HepG2 (cell line): ENCODE measurements around the gene RNF11. TPM values are rescaled to one million over a fixed set of nuclear protein-coding genes. Genes with fewer than 3 reads are reported as not detected.

Source experiments
- ATAC-seq: fragments of 200-7000 bp; cut with Tn5 transposase; 3 replicates; pipeline ENCODE4 v1.9.1; 2020; ENCODE audit warnings: mild to moderate bottlenecking, moderate library complexity
- BruUV-seq: library from RNA; stranded (reverse); fragments of 400-500 nt; replicated peaks from 2 replicates; lab custom pipeline; 2021; lab: Mats Ljungman, UMichigan
- CTCF ChIA-PET: fragments of 300-600 bp; formaldehyde crosslinking; extraction: SDS; loops from one replicate; lab custom pipeline; 2021; ENCODE audit warnings: low total read pairs, inconsistent platforms, low intra/inter-chr PET ratio; lab: Yijun Ruan, JAX
- POLR2A ChIA-PET: fragments of 350-600 bp; sonication (Branson Sonifier 250); formaldehyde crosslinking; loops from one replicate; lab custom pipeline; 2020; ENCODE audit warnings: antibody characterized with exemption, inconsistent platforms; lab: Yijun Ruan, JAX
- DNase-seq: peaks from one replicate; pipeline ENCODE4 v3.0.0-alpha.2; 2015; ENCODE audit warnings: low spot score
- FAIRE-seq: peaks from 3 replicates; lab custom pipeline; 2011; peaks lifted over from hg19 to GRCh38; lab: Jason Lieb, UNC
- H2AFZ ChIP-seq: one replicate; pipeline ENCODE4 v1.6.1; 2011; ENCODE audit warnings: low read length, inconsistent platforms
- H3K27ac ChIP-seq: fragments of 300-600 bp; 3 replicates; pipeline ENCODE4 v1.8.0; 2011; ENCODE audit warnings: mixed run types, mild to moderate bottlenecking, mixed read lengths, low read length, inconsistent platforms; ENCODE audit not compliant: insufficient read depth; ENCODE audit errors: extremely low read length
- H3K27me3 ChIP-seq, 2 experiments: fragments of 200-600 bp in 1 of 2; 2 replicates in 1 of 2; 3 replicates in 1 of 2; pipeline versions ENCODE4 v1.6.0 to v1.8.0; 2011; ENCODE audit warnings: low read length in 2 of 2, mild to moderate bottlenecking in 2 of 2, moderate library complexity in 2 of 2, inconsistent platforms in 1 of 2; ENCODE audit not compliant: insufficient read depth in 2 of 2, control insufficient read depth in 1 of 2
- H3K36me3 ChIP-seq, 2 experiments: fragments of 200-600 bp in 1 of 2; replicated peaks in 1 of 2; 2 replicates in 1 of 2; 3 replicates in 1 of 2; pipeline versions ENCODE4 v1.5.1 to v1.8.0; 2011; ENCODE audit warnings: low read length in 2 of 2, inconsistent platforms in 1 of 2; ENCODE audit not compliant: insufficient read depth in 2 of 2, control insufficient read depth in 1 of 2
- H3K4me1 ChIP-seq: 2 replicates; pipeline ENCODE4 v1.5.1; 2012; ENCODE audit warnings: low read length, inconsistent platforms; ENCODE audit not compliant: insufficient read depth
- H3K4me2 ChIP-seq: 2 replicates; pipeline ENCODE4 v1.6.0; 2011; ENCODE audit warnings: low read depth, low read length, inconsistent platforms
- H3K4me3 ChIP-seq, 3 experiments: fragments of 200-600 bp in 1 of 3; sonication (generic), shearing (Covaris generic) in 1 of 3; replicated peaks in 1 of 3; 2 replicates each; pipeline ENCODE4 v1.5.1; 2011 to 2016; ENCODE audit warnings: low read length in 3 of 3, inconsistent platforms in 2 of 3, low read depth in 2 of 3, mild to moderate bottlenecking in 2 of 3, control low read depth in 1 of 3, mixed read lengths in 1 of 3; ENCODE audit not compliant: insufficient read depth in 1 of 3
- H3K79me2 ChIP-seq: one replicate; pipeline ENCODE4 v1.6.1; 2011; ENCODE audit warnings: low read length, inconsistent platforms; ENCODE audit not compliant: insufficient read depth
- H3K9ac ChIP-seq: 2 replicates; pipeline ENCODE4 v1.6.0; 2011; ENCODE audit warnings: mild to moderate bottlenecking, low read depth, low read length, inconsistent platforms; ENCODE audit not compliant: insufficient read depth
- H3K9me3 ChIP-seq: 2 replicates; pipeline ENCODE4 v1.5.1; 2012; ENCODE audit warnings: mild to moderate bottlenecking, low read length
- H4K20me1 ChIP-seq: 2 replicates; pipeline ENCODE4 v1.6.0; 2011; ENCODE audit warnings: inconsistent platforms, mild to moderate bottlenecking, low read length, moderate library complexity; ENCODE audit not compliant: insufficient read depth
- LCORL ChIP-seq, 2 experiments: fragments of 450-650 bp in 1 of 2; sonication (generic) in 1 of 2; formaldehyde crosslinking in 1 of 2; IDR thresholded peaks; 2 replicates each; pipeline versions ENCODE4 v1.5.0 to v1.6.1; 2017 to 2020; ENCODE audit warnings: antibody characterized with exemption in 1 of 2, missing genetic modification reagents in 1 of 2
- NFE2 ChIP-seq: sonication (generic); formaldehyde crosslinking; IDR thresholded peaks from 2 replicates; pipeline ENCODE4 v1.4.0; 2020; ENCODE audit warnings: missing genetic modification reagents
- NONO ChIP-seq, 2 experiments: fragments of 450-650 bp in 1 of 2; sonication (generic) in 1 of 2; formaldehyde crosslinking in 1 of 2; IDR thresholded peaks in 1 of 2; conservative IDR thresholded peaks in 1 of 2; 2 replicates each; pipeline versions ENCODE4 v1.6.1 to v1.8.0; 2017 to 2022; ENCODE audit warnings: mild to moderate bottlenecking in 1 of 2, missing genetic modification reagents in 1 of 2, moderate library complexity in 1 of 2
- RBAK ChIP-seq: sonication (generic); formaldehyde crosslinking; IDR thresholded peaks from 2 replicates; pipeline ENCODE4 v1.5.1; 2020; ENCODE audit warnings: mild to moderate bottlenecking, missing genetic modification reagents
- REST ChIP-seq, 2 experiments: IDR thresholded peaks; 2 replicates each; pipeline ENCODE4 v1.6.1; 2011 to 2012; ENCODE audit warnings: low read length in 2 of 2, borderline replicate concordance in 1 of 2, low read depth in 1 of 2, mild to moderate bottlenecking in 1 of 2, moderate library complexity in 1 of 2
- STAT6 ChIP-seq: sonication (generic); formaldehyde crosslinking; IDR thresholded peaks from 2 replicates; pipeline ENCODE4 v1.4.0; 2020; ENCODE audit warnings: missing genetic modification reagents, mild to moderate bottlenecking, borderline replicate concordance
- TRIM22 ChIP-seq: fragments of 450-650 bp; IDR thresholded peaks from 2 replicates; pipeline ENCODE4 v1.6.1; 2017
- ZMYM4 ChIP-seq: sonication (generic); formaldehyde crosslinking; IDR thresholded peaks from 2 replicates; pipeline ENCODE4 v1.8.1; 2023; ENCODE audit warnings: mild to moderate bottlenecking, missing genetic modification reagents
- ZNF367 ChIP-seq: sonication (generic); formaldehyde crosslinking; IDR thresholded peaks from 2 replicates; pipeline ENCODE4 v1.4.0; 2020; ENCODE audit warnings: missing genetic modification reagents, borderline replicate concordance
- ZNF879 ChIP-seq: sonication (generic); formaldehyde crosslinking; IDR thresholded peaks from 2 replicates; pipeline ENCODE4 v1.8.1; 2023; ENCODE audit warnings: missing genetic modification reagents
- WGBS: methylation state at CpG from one replicate; pipeline ENCODE4 v1.1.6; 2017; ENCODE audit warnings: low lambda C conversion rate; 5-methylcytosine and 5-hydroxymethylcytosine counted together
- in situ Hi-C: cut with HindIII; loops from 2 replicates; pipeline ENCODE4 v1.10.0; 2017; ENCODE audit warnings: low pct_unique_long_range_greater_than_20kb; ENCODE audit not compliant: extremely low pct_ligation_motif_present
- intact Hi-C: fragments of 100-400 bp; cut with micrococcal nuclease; formaldehyde crosslinking; loops from one replicate; pipeline ENCODE4 v1.10.0; 2022; ENCODE audit not compliant: unreplicated experiment
- polyA plus RNA-seq, 8 experiments: library from polyadenylated mRNA; depleted of rRNA in 3 of 8; stranded (reverse) in 7 of 8; unstranded in 1 of 8; fragments of >200 nt; fragmentation: Illumina TruSeq in 4 of 8; extraction: Trizol in 4 of 8; gene quantifications; 2 replicates each; pipeline versions ENCODE4 v1.2.1 to v1.2.3, GENCODE V29; 2011 to 2016; ENCODE audit warnings: low read depth in 4 of 8, missing spikeins in 1 of 8, mixed read lengths in 1 of 8; ENCODE audit not compliant: insufficient read depth in 1 of 8
- total RNA-seq, 5 experiments: library from RNA; depleted of rRNA; stranded (reverse); fragments of >200 nt; fragmentation: Illumina TruSeq; extraction: Trizol; gene quantifications; 2 replicates each; pipeline ENCODE4 v1.2.3, GENCODE V29; 2016; ENCODE audit warnings: low read depth in 1 of 5

The RNF11 gene
- total and polyA plus RNA-seq, 2 of the 13 experiments (the other 11 are each of a cell fraction or from before 2014, with no cell fraction given): 41.2 to 48.8 TPM

- no peak overlapping the region for H3K4me2 ChIP-seq
- H3K36me3 ChIP-seq: peaks cover 0 to 3% of the 10 kb centered on the region in 2 experiments; a peak in 2 of 5 replicates
- POLR2A ChIA-PET: interaction anchor here (1.1 kb wide), 1 partner anchor 11 kb away, joined by 4 read pairs; the partner anchor contains the start of gene RNF11
- in situ Hi-C loops: no loop called here
- intact Hi-C loops: no loop called here
- no peak overlapping the region for H2AFZ ChIP-seq
- H3K9me3 ChIP-seq: no peaks in the 10 kb centered on the region
- H3K79me2 ChIP-seq: peaks cover 83% of the 10 kb centered on the region
- CTCF ChIA-PET: no interaction called here
- peaks cover 48% of the 10 kb centered on the region for H4K20me1 ChIP-seq
- no peak overlapping the region for H3K27ac ChIP-seq
- H3K4me3 ChIP-seq: no peak overlapping the region
- WGBS: 91% methylated on average over 2 of the region's 2 CpGs
- TF ChIP-seq RBAK (CRISPR knock-in tag): no peak
- no peak for TF ChIP-seq ZNF367 (CRISPR knock-in tag)
- BruUV-seq: no TSS peak
- no peak for ATAC-seq
- no peak for DNase-seq
- H3K4me1 ChIP-seq: peaks cover 40% of the 10 kb centered on the region
- no peak overlapping the region for H3K9ac ChIP-seq
- no peaks in the 10 kb centered on the region for H3K27me3 ChIP-seq
- no peak for FAIRE-seq
Observed at GRCh38 chr1:51247022-51247421, 10.9 kb downstream of the RNF11 start.

GRCh38 chr1:51247499-51247898 is 11.4 kb downstream of the RNF11 start:
- no peaks in the 10 kb centered on the region for H3K9me3 ChIP-seq
- peaks cover 40% of the 10 kb centered on the region for H3K4me1 ChIP-seq
- peaks cover 83% of the 10 kb centered on the region for H3K79me2 ChIP-seq
- DNase-seq: no peak
- peaks cover 0 to 3% of the 10 kb centered on the region in 2 experiments; a peak in 2 of 5 replicates for H3K36me3 ChIP-seq
- WGBS: 85% methylated on average over 1 of the region's 1 CpG
- in situ Hi-C loops: no loop called here
- H3K27me3 ChIP-seq: no peaks in the 10 kb centered on the region
- H2AFZ ChIP-seq: no peak overlapping the region
- ChIA-PET POLR2A (interaction anchor here (1.1 kb wide), 1 partner anchor 11 kb away, joined by 4 read pairs; the partner anchor contains the start of gene RNF11), CTCF (no interaction called here)
- no peak overlapping the region for H3K27ac ChIP-seq
- intact Hi-C loops: no loop called here
- no peak for ATAC-seq
- no peak for FAIRE-seq
- H3K4me3 ChIP-seq: no peak overlapping the region
- H3K4me2 ChIP-seq: no peak overlapping the region
- no peak overlapping the region for H3K9ac ChIP-seq
- BruUV-seq: no TSS peak
- peaks cover 48% of the 10 kb centered on the region for H4K20me1 ChIP-seq
- TF ChIP-seq STAT6 (no peak), NFE2 (no peak), ZMYM4 (CRISPR knock-in tag) (no peak), LCORL (IDR thresholded peaks at IDR 0.05) (no peak), LCORL (CRISPR knock-in tag; IDR thresholded peaks at IDR 0.05) (no peak), REST (IDR thresholded peaks at IDR 0.05; ENCODE audit: borderline replicate concordance in 1 of 2, low read depth in 1 of 2, low read length in 2 of 2) (no peak), TRIM22 (no peak), NONO (IDR thresholded peaks at IDR 0.05) (no peak), NONO (CRISPR knock-in tag; conservative IDR thresholded peaks at IDR 0.05) (no peak), ZNF879 (CRISPR knock-in tag) (no peak)
